Measurements from ENCODE around the gene IHH. TPM values are rescaled to one million over a fixed set of nuclear protein-coding genes. Genes with fewer than 3 reads are reported as not detected.

Gene IHH
- total RNA-seq, 1 donor from 2014 or later, result not detected

DNA sequence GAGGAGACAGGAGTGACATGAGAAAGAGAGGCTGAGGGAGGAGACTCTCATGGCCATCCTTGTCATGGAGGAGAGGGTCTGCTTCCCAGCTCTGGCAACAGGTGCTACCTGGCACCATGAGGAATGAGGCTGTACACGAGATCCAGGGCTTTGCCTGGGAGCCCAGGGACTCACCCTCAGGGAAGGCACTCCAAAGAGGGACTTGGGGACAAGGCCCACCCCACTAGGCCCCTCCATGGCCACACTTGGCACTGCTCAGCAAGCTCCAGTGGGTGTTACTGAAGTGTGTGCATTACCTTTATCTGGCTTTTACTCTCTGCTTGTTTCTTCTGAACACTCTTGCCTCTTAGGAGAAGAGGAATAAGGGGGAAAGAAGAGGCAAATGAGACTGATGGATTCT lies 22.1 kb downstream of the IHH start:
- H3K27me3 ChIP-seq (ENCODE audit: low read depth), result peaks cover 100% of the 10 kb centered on the region
- intact Hi-C loops (cut with micrococcal nuclease), result no loop called here

DNA sequence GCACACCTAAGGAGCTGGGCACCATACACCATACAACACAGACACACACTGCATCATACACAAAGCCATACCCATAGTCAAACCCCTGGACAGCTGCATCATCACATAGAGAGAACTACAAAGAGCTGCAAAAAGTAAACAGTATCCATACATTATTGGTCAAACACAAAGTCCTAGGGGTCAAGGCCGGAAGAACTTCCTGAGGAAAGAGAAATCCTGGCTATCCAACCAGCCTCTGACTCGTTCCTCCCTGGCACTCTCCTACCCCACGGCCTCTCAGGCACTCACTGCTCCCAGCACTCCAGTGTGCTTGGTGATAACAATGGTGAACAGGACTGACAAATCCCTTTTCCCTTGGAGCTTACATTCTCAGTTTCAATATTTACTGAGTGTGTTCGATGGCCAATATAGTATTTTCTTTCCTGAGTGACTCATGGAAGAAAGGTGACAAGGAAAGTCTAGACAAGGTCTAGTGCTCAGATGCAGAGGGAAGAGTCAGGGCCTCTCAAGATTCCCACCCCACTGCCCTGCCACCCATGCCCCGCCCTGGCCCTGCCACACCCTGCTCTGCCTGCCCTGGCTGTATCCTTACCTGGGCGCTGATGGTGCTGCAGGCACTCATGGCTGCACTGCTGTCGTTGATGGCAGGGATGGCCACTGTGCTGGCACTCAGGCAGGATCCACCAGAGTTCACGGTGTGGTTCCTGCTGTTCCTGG lies 22.8 kb downstream of the IHH start:
- TF ChIP-seq, protein P1, sequence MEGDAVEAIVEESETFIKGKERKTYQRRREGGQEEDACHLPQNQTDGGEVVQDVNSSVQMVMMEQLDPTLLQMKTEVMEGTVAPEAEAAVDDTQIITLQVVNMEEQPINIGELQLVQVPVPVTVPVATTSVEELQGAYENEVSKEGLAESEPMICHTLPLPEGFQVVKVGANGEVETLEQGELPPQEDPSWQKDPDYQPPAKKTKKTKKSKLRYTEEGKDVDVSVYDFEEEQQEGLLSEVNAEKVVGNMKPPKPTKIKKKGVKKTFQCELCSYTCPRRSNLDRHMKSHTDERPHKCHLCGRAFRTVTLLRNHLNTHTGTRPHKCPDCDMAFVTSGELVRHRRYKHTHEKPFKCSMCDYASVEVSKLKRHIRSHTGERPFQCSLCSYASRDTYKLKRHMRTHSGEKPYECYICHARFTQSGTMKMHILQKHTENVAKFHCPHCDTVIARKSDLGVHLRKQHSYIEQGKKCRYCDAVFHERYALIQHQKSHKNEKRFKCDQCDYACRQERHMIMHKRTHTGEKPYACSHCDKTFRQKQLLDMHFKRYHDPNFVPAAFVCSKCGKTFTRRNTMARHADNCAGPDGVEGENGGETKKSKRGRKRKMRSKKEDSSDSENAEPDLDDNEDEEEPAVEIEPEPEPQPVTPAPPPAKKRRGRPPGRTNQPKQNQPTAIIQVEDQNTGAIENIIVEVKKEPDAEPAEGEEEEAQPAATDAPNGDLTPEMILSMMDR (IDR thresholded peaks at IDR 0.05; ENCODE audit: borderline replicate concordance), result no peak
- H3K27me3 ChIP-seq (ENCODE audit: low read depth), result peaks cover 100% of the 10 kb centered on the region
- intact Hi-C loops (cut with micrococcal nuclease), result no loop called here

More for the DNA sequence above, 22.1 kb downstream of the IHH start:
- H3K4me1 ChIP-seq, result peaks cover 5% of the 10 kb centered on the region
- no peak overlapping the region for H3K4me3 ChIP-seq
- TF ChIP-seq, protein P1 (IDR thresholded peaks at IDR 0.05; ENCODE audit: borderline replicate concordance), result no peak
- H3K36me3 ChIP-seq, result no peaks in the 10 kb centered on the region
- H3K27ac ChIP-seq (replicated peaks), result no peak overlapping the region
- no peak for DNase-seq
- no peaks in the 10 kb centered on the region for H3K9me3 ChIP-seq (replicated peaks)

DNA sequence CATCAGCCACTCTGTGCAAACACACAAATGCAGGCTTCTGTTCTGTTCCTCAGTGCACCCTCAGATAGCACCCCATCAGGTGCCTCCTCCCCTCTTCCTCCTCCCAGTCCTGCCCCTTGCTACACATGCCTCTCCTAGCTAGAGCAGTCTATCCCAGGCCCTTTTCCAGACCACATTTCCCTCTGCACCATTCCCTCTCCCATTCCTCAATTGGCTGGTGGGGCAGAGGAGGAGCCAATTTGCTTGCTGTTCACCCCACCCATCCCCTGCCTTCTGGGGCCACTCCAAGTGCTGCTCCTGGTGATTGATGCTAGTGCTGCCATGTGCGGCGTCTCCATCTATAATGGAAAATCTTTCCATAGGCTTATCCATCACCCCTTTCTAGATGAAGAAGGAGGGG lies 24.8 kb downstream of the IHH start:
- peaks cover 100% of the 10 kb centered on the region for H3K27me3 ChIP-seq (ENCODE audit: low read depth)
- H3K9me3 ChIP-seq (replicated peaks), result no peaks in the 10 kb centered on the region
- TF ChIP-seq, protein P1 (IDR thresholded peaks at IDR 0.05; ENCODE audit: borderline replicate concordance), result no peak
- H3K27ac ChIP-seq (replicated peaks), result no peak overlapping the region
- intact Hi-C loops (cut with micrococcal nuclease), result no loop called here
- H3K4me3 ChIP-seq, result no peak overlapping the region
- H3K36me3 ChIP-seq, result no peaks in the 10 kb centered on the region
- H3K4me1 ChIP-seq, result no peaks in the 10 kb centered on the region
- no peak for DNase-seq

More for the DNA sequence above, 22.8 kb downstream of the IHH start:
- DNase-seq, result no peak
- Histone ChIP-seq H3K4me3 (no peak overlapping the region), H3K27ac (replicated peaks) (no peak overlapping the region), H3K4me1 (peaks cover 5% of the 10 kb centered on the region), H3K36me3 (no peaks in the 10 kb centered on the region), H3K9me3 (replicated peaks) (no peaks in the 10 kb centered on the region)

DNA sequence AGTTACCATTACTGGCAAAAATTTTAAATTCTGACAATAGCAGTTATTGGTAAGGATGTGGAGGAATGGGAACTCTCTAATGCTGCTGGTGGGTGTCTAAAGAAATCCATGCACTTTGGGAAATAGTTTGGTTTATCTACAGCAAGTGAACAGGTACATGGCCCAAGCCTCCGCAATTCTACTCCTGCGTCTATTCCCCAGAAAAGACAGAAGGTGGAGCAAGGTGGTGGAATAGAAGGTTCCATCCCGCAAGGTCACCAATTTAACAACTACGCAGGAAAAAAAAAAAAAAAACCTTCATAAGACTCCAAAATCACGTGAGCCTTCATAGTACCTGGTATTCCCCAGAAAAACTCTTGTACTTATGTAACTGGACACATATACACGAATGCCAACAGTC lies 25.9 kb downstream of the IHH start:
- no peak for DNase-seq
- H3K4me1 ChIP-seq, result no peaks in the 10 kb centered on the region
- TF ChIP-seq, protein P1 (IDR thresholded peaks at IDR 0.05; ENCODE audit: borderline replicate concordance), result no peak
- H3K9me3 ChIP-seq (replicated peaks), result no peaks in the 10 kb centered on the region
- no peak overlapping the region for H3K27ac ChIP-seq (replicated peaks)
- H3K36me3 ChIP-seq, result no peaks in the 10 kb centered on the region
- H3K4me3 ChIP-seq, result no peak overlapping the region
- peaks cover 100% of the 10 kb centered on the region for H3K27me3 ChIP-seq (ENCODE audit: low read depth)
- intact Hi-C loops (cut with micrococcal nuclease), result no loop called here

DNA sequence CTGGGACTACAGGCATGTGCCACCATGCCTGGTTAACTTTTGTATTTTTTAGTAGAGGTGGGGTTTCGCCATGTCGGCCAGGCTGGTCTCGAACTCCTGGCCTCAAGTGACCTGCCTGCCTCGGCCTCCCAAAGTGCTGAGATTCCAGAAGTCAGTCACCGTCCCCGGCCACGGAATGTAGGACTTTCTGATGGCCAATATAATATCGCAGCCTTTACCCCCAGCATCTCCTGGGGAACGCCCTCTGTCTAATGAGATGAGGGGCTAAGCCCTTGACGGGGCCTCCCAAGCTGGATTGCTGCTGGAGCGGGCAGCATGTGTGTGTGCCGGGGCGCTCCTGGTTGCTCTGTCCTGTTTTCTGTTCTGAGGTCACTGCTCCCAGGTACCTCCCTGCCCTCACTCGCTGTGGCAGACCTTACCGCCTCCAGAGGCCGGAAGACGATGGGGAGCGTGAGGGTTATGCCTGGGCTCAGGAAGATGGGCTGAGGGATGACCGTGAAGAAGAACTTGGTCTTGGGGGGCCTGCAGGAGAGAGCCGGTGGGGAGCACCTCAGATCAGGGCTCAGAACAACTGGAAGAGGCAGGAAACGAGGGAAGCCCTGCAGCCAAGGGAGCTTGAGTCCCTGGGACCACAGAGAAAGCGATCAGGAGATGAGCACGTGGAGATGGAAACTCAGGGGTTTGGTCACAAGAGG lies 28.5 kb downstream of the IHH start:
- TF ChIP-seq, protein P1 (IDR thresholded peaks at IDR 0.05; ENCODE audit: borderline replicate concordance), result no peak
- no peaks in the 10 kb centered on the region for H3K9me3 ChIP-seq (replicated peaks)
- no peaks in the 10 kb centered on the region for H3K4me1 ChIP-seq
- H3K27me3 ChIP-seq (ENCODE audit: low read depth), result peaks cover 100% of the 10 kb centered on the region
- no peak overlapping the region for H3K27ac ChIP-seq (replicated peaks)
- H3K36me3 ChIP-seq, result no peaks in the 10 kb centered on the region
- no peak for DNase-seq
- H3K4me3 ChIP-seq, result no peak overlapping the region
- intact Hi-C loops (cut with micrococcal nuclease), result no loop called here
